GF-D8 (cell line): Measurements from ENCODE around the gene RYR3.

ENCODE experiments used
- DNase-seq: peaks from one replicate; lab custom pipeline; 2025; lab: John Stamatoyannopoulos, UW

Gene RYR3

DNA sequence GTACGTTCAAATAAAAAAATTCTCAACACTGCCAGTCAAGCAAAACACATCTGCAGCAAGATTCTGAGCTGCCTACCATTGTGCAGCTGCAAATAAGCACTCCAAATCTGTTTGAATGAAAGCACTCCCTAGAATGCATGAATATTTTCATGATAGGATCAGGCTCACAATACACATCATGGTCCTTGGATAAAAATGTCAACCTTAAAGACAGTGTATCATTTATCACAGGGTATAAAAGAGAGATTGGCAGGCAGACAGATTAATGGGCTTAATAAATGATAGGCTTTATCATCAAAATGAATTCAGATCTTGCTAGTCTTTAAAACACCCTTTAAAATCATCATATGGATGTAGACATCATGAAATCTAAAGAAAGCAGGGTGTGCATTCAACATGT, 9.2 kb downstream of the RYR3 start:
- DNase-seq, result no peak

GRCh38 chr15:33322091-33322490, 11.3 kb downstream of the RYR3 start:
- no peak for DNase-seq

DNA sequence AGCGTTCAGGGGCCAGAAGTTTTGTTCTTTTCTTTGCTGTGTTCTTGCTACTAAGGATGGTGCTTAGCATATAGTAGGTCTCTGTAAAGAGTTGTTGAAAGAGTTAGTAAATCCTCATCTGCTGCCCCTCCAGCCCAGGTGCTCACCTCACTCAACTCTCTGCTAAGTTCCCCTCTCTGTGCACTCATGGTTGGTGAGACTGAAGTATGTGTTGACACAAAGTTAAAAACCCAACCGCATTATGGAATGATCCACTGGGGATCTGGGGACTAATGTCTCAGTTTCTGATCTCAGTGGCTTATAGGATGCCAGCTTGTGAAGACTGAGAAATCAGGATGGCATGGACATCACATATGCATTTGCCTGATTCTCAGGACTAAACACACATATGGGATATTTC, 13.8 kb downstream of the RYR3 start:
- no peak for DNase-seq

DNA sequence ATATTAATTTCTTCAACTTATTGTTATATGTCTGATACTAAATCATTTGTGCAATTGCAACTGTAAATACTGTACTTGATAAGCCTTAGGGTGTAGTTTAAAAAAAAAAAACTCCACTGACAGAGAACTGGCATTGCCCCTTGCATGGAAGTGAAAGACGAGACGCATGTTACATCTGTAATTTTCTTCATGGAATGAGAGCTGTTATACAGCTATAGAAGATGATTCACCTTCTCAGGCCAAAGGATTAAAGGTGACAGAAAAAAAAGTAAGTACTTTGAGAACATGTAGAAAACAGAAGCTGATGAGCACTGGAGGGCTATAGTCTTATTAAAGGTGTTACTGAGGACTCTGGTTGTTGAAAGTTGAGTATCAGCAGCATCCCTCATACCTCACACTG, 16.1 kb downstream of the RYR3 start:
- DNase-seq, result no peak

DNA sequence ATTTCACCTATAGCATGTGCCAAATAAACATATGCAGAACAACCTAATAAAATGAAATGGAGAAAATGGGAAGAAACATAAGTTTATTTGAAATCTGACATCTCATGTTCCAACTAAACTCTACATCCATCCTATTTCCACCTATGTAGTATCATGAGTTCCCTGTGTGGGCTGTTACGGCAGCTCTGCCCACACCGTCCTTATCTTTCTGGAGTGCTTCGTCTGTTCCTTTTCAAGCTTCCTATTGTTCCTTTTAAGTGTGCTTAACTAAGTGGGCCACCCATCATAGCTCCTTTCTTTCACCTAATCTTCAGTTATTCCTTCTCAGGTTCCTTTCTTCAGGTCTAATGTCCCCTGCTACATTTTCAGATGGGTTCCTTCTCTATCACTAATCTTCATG, 17.3 kb downstream of the RYR3 start:
- no peak for DNase-seq

- no peak for DNase-seq
These were observed 18.7 kb downstream of the RYR3 start for GRCh38 chr15:33329457-33329856.

GRCh38 chr15:33330931-33331330, 20.2 kb downstream of the RYR3 start:
- DNase-seq, result no peak

DNA sequence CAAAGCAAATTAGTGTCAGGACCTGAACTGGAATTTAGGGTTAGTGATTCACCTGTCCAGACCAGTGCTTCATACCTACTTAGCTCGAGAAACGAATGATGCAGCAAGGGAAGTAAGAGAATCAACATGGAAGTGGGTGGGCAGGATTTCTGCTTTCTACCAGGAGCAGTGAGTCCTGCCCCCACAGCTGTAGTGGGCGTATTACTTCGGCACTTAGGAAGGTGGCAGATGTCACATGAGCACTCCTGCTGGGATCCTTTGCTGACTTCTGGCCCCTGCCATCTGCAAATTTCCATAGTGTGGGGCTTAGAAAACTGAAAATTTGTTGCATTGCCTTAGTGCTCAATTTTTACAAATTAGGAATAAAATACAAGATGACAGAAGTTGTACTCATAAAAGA, 31.2 kb downstream of the RYR3 start:
- DNase-seq, result no peak

- DNase-seq, result no peak
These were observed 32.5 kb downstream of the RYR3 start for GRCh38 chr15:33343275-33343674.

- DNase-seq, result no peak
These were observed 33.3 kb downstream of the RYR3 start for GRCh38 chr15:33344111-33344510.

- no peak for DNase-seq
These were observed 33.8 kb downstream of the RYR3 start for GRCh38 chr15:33344530-33344929.

- DNase-seq, result no peak
These were observed 43.6 kb downstream of the RYR3 start for GRCh38 chr15:33354411-33354810.

GRCh38 chr15:33357845-33358244, 47.1 kb downstream of the RYR3 start:
- no peak for DNase-seq

DNA sequence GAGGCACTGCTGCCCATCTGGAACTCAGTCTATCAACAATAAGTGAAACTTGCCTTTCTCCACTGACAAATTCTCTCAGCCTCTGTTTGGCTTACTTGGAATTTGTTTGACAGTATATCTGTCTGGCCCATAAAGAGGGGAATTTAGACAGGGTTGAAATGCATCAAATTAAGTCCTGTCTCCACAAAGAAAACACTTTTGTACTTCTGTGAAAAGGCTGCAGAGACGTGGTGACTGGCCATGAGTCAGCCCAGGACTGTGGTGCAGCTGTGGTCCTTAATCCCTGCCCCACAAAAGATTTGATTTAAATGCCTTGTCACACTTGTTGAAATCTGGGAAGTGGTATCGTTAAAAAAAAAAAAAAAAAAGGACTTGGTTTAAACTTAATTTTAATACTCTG, 47.5 kb downstream of the RYR3 start:
- no peak for DNase-seq

DNA sequence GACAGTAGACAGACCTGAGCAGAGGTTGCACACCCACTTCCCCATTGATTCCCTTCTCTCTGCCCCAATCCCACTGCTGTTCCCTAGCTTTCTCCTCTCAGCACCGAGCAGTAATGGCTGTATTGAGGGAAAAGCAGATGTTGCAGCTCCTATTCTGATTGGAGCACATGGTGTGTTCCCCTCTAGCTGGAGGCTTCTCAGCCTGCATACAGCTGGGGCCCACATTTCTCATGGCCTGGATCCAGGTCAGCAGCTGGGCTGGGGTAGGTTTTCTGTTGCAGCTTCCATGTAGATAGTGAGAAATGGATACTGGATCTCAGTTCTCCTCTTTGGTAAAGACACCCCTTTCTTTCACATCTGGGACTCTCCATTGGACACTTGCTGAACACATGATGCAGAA, 50.1 kb downstream of the RYR3 start:
- DNase-seq, result no peak

GRCh38 chr15:33369941-33370622, 59.3 kb downstream of the RYR3 start:
- DNase-seq, result no peak

GRCh38 chr15:33370623-33371020, 59.9 kb downstream of the RYR3 start:
- DNase-seq, result no peak

DNA sequence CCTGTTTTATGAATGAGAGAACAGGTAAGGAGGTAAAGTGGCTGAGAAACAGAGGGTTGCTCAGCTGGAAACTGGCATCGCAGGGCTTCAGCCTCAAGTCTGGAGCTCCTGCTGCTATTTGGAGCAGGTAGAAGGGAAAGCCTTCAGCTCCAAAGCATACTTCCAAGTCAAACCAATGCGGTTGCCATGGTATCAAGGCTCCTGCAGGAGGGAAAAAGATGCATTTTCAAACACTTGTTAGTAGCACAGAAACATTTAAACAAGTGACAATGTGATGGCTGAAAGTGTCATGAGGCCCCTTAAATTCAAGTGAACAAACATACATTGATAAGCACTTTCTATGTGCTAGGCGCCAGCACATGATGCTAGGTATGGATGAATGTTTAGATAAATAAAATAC, 60.4 kb downstream of the RYR3 start:
- no peak for DNase-seq

DNA sequence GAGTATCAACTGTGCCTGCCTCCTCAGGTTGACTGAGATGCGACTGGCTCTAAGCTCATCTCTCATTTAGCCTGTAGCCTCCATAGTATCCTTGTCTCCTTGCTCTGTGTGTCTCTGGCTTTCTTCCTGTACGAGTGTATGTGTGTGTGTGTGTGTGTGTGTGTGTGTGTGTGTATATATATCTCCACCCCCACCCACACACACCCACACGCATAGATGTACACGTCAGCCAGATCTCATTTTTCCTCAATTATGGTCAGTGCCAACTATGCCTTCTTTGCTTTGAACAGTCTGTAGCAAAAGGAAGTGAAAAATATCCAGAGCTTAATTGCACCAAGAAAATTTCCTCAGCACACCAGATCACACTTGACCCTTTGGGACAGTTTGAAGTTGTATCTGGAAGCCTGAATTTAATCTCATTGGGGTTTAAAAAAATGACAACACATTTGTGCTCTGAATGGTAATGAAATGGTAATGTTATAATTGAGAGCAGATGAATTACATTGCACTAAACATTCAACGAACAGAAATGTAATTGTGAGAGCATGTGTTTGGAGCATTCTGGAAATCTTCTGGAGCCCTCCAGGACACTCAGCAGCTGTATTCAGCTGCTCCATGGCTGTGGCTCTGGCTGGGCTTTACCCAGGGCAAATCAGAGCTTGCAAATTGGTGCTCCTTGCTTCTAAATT, 63.6 kb downstream of the RYR3 start:
- DNase-seq, result no peak

DNA sequence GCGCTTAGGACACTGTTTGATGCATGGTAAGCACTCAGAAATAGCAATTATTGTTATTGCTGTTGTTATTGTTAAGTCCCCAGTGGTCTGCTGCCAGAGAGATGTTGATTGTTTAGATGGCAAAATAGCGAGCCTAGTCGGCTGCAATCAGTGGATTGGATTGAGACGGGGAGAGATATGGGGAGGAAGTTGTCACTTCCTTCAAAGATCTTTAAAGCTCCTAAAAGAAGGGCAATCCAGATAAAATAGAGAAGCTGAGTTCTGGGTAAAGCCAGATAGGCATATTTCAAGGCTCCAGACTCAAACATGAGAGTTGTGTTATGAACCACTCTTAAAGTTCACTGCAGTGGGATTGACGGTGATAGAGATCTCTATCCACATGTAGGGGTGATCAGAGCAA, 64.5 kb downstream of the RYR3 start:
- no peak for DNase-seq

DNA sequence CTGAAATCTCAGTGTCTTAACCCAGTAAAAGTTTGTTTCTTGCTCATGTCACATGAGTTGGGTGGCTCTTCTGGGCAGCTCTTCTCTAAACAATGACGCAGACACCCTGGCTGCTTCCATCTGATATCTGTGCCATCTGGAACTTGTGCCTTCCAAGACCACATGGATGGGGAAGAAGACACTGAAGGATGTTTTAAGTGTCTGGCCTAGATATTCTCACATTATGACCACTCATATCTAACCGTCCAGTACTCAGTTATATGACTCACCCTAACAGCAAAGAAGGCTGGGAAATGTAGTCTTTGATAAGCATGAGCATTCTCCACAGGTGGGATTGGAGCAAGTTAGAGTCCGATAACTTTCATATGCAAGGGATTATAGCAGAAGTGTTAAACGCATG, 66.4 kb downstream of the RYR3 start:
- no peak for DNase-seq

- DNase-seq, result no peak
These were observed 68.2 kb downstream of the RYR3 start for GRCh38 chr15:33378866-33379480.

- DNase-seq, result no peak
These were observed 69.6 kb downstream of the RYR3 start for GRCh38 chr15:33380406-33380805.

GRCh38 chr15:33382491-33382890, 71.7 kb downstream of the RYR3 start:
- no peak for DNase-seq
